Adrenal gland (tissue), 12 donors: ENCODE measurements around the gene DGKG. TPM values are rescaled to one million over a fixed set of nuclear protein-coding genes. Genes with fewer than 3 reads are reported as not detected.

Source experiments
- DNase-seq, 7 donors: peaks; one replicate each; pipeline ENCODE4 v3.0.0-alpha.2; 2019 to 2020
- H3K27ac ChIP-seq, 5 donors: fragments of 200-600 bp; sonication (generic) in 4 of 5; 1 replicate in 3 of 5; 2 replicates in 2 of 5; pipeline versions ENCODE4 v1.5.1 to v1.8.0; 2016 to 2020; ENCODE audit warnings: mild to moderate bottlenecking in 1 of 5
- H3K27me3 ChIP-seq: fragments of 200-600 bp; 2 replicates; pipeline ENCODE4 v1.8.0; 2021
- H3K36me3 ChIP-seq, 2 donors: fragments of 200-600 bp; replicated peaks in 1 of 2; 1 replicate in 1 of 2; 2 replicates in 1 of 2; pipeline versions ENCODE4 v1.5.1 to v1.8.0; 2018 to 2022
- H3K4me1 ChIP-seq, 2 donors: fragments of 200-600 bp; replicated peaks in 1 of 2; 1 replicate in 1 of 2; 2 replicates in 1 of 2; pipeline versions ENCODE4 v1.5.1 to v1.8.0; 2018 to 2021
- H3K4me3 ChIP-seq, 4 donors: fragments of 200-600 bp; sonication (generic) in 3 of 4; one replicate each; pipeline ENCODE4 v1.5.1; 2016 to 2018
- H3K9me3 ChIP-seq, 3 donors: fragments of 200-600 bp; sonication (generic) in 1 of 3; replicated peaks in 1 of 3; 1 replicate in 2 of 3; 2 replicates in 1 of 3; pipeline versions ENCODE4 v1.5.1 to v1.8.0; 2016 to 2021
- POLR2A ChIP-seq, 2 donors: fragments of 450-650 bp; IDR thresholded peaks; one replicate each; pipeline ENCODE4 v1.6.1; 2017; ENCODE audit warnings: antibody characterized with exemption in 2 of 2, mild to moderate bottlenecking in 2 of 2, moderate library complexity in 1 of 2
- WGBS, 4 donors: extraction: QIAGEN DNeasy Blood & Tissue Kit in 2 of 4; methylation state at CpG; one replicate each; pipeline versions ENCODE4 v1.1.5 to v1.1.7; 2013 to 2017; 5-methylcytosine and 5-hydroxymethylcytosine counted together
- intact Hi-C, 2 donors: fragments of 100-400 bp; cut with DNase I; formaldehyde crosslinking; loops; one replicate each; pipeline versions ENCODE4 v1.14.1 to v1.15.0; 2022 to 2023
- polyA plus RNA-seq, 3 donors: library from polyadenylated mRNA; stranded (reverse); fragments of 200-250 nt in 2 of 3; fragments of 350-450 nt in 1 of 3; fragmentation: Illumina TruSeq in 1 of 3; extraction: RNeasy Lipid Tissue Mini Kit (QIAGEN cat#74804) in 1 of 3; gene quantifications; one replicate each; pipeline ENCODE4 v1.2.3, GENCODE V29; 2013 to 2014
- total RNA-seq, 9 donors: library from RNA; depleted of rRNA in 4 of 9; stranded (reverse); fragments of >200 nt in 4 of 9; fragments of 120-200 nt in 1 of 9; fragmentation: NEBNext Ultra II Directional in 1 of 9; extraction: Animal tissue kit (Norgen Biotek cat#: 25700) in 1 of 9; gene quantifications; one replicate each; pipeline versions ENCODE4 v1.1.0 to v1.2.4, GENCODE V29; 2013 to 2023
- TF ChIP-seq, protein P1 (sequence below), 6 experiments: fragments of 450-650 bp in 4 of 6; fragments of 200-600 bp in 2 of 6; sonication (generic) in 1 of 6; IDR thresholded peaks; 1 replicate in 5 of 6; 2 replicates in 1 of 6; pipeline versions ENCODE4 v1.5.1 to v1.8.0; 2016 to 2021; ENCODE audit warnings: antibody characterized with exemption in 6 of 6, mild to moderate bottlenecking in 2 of 6, moderate library complexity in 1 of 6
- donor health status: healthy with polysubstance abuse.
- donor health status: Bipolar disorder and iron deficiency.
- donor health status: DM: yes; HTN: yes; CAD: no.
- donor health status: DM: no; HTN: no; CAD: no.
- donor health status: DM: no; HTN: no; CAD: no.
- donor health status: DM: yes; HTN: yes; CAD: no.

The DGKG gene
- total and polyA plus RNA-seq, 12 donors: 2.9 to 43.7 (median 28.3) TPM

DNA sequence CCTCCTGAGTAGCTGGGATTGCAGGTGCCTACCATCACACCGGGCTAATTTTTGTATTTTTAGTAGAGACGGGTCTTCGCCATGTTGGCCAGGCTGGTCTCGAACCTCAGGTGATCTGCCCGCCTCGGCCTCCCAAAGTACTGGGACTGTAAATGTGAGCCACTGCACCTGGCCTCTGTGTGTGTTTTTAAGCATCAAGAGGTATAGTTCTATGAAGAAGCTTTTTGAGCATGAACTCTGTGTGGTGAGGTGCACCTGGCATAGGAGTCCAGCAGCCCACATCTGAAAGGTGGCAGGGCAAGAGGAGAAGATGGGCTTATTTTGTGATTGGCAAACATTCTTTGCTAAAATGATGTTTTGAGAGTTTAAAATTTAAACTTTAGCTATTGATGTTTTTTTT, 118.0 kb downstream of the DGKG start:
- H3K36me3 ChIP-seq: no peaks in the 10 kb centered on the region
- H3K4me1 ChIP-seq: peaks cover 5 to 26% of the 10 kb centered on the region in 2 donors
- no peak overlapping the region for H3K4me3 ChIP-seq
- intact Hi-C loops: loop anchor here (5.0 kb wide), 1 partner anchor 262 kb away; no protein-coding TSS in a partner anchor
- no peaks in the 10 kb centered on the region for H3K27me3 ChIP-seq
- TF ChIP-seq, protein P1, sequence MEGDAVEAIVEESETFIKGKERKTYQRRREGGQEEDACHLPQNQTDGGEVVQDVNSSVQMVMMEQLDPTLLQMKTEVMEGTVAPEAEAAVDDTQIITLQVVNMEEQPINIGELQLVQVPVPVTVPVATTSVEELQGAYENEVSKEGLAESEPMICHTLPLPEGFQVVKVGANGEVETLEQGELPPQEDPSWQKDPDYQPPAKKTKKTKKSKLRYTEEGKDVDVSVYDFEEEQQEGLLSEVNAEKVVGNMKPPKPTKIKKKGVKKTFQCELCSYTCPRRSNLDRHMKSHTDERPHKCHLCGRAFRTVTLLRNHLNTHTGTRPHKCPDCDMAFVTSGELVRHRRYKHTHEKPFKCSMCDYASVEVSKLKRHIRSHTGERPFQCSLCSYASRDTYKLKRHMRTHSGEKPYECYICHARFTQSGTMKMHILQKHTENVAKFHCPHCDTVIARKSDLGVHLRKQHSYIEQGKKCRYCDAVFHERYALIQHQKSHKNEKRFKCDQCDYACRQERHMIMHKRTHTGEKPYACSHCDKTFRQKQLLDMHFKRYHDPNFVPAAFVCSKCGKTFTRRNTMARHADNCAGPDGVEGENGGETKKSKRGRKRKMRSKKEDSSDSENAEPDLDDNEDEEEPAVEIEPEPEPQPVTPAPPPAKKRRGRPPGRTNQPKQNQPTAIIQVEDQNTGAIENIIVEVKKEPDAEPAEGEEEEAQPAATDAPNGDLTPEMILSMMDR (IDR thresholded peaks at IDR 0.05): no peak
- H3K27ac ChIP-seq: no peak overlapping the region
- no peak for DNase-seq
- H3K9me3 ChIP-seq: no peaks in the 10 kb centered on the region
- WGBS, 4 donors: 92 to 97% (median 95%) methylated on average over 6 of the region's 6 CpGs

DNA sequence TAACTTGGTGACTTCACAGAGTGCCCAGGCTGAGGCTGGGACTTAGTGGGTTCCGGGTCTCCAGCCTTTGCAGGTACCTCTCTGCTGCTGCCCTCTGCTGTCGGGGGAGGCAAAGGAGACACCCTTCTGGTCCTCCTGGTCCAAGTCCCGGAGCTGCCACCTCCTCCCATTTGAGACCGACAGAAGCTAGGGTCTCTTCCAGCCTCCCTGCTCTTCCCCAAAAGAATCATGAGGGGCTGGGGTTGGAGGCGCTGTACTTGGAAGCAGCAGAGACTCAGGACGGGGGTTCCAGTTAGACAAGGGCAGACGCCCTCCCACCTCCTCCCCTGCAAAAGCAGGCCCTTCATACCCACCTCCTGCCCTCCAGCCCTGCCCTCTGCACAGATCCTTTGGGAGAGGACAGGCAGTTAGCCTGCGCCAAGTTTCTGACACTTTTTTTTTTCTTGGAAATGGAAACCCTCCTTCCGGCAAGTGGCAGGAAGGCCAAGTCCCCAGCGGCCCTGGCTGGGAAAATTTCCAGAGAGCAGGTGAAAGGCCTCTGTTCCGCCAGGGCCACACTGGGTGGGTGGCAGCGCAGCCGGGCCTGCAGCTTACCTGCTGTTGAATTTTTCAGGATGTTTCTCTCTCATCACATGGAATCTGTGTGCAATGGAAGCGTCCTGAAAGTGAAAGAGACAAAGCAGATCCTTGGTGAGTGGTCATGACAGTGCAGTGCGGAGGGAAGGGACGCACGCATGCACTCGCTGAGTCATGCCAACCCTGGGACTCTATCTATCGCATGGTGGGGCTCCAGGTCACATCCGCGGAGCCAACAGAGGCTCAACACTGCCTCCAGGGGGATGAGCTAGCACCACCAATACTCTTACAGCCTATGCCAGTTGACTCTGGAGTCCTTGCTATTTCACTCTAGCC, 119.9 kb downstream of the DGKG start:
- Histone ChIP-seq H3K36me3 (no peaks in the 10 kb centered on the region), H3K27ac (peak overlapping the region; percentile 74 to 93 (median 91)), H3K27me3 (no peaks in the 10 kb centered on the region), H3K9me3 (no peaks in the 10 kb centered on the region), H3K4me1 (peaks cover 5 to 26% of the 10 kb centered on the region in 2 donors), H3K4me3 (peak overlapping the region in 3 of 4 donors; percentile 22 to 48 (median 36))
- WGBS, 4 donors: 9 to 13% (median 12%) methylated on average over 17 to 21 of the region's 21 CpGs
- DNase-seq: peak; percentile 85 to 97 (median 96)
- intact Hi-C loops: loop anchor here (5.0 kb wide), 1 partner anchor 260 kb away; no protein-coding TSS in a partner anchor
- TF ChIP-seq, protein P1 (IDR thresholded peaks at IDR 0.05): peak; percentile 40 to 84 (median 77)
- peak; percentile 23 to 77 for TF ChIP-seq POLR2A (IDR thresholded peaks at IDR 0.05)

DNA sequence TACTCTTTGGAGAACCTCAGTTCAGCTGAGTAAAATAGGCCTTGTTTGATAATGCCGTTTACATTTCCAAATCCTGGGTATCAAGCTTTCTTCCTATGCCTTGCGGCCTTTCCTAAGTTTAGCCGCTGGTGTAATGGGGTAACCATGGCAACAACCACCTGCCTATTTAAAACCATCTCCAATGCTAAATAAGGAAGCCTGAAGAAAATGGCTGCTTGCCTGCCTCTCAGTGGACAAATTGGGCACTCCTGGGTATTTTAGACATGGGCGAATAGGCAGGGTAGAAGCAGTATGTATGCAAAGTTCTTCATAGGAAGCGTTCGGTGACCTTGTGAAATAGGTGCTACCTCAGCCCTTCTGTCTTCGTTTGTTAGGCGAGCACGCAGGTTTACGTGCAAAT, 122.7 kb downstream of the DGKG start:
- WGBS, 4 donors: 90 to 91% (median 90%) methylated on average over 10 of the region's 10 CpGs
- no peaks in the 10 kb centered on the region for H3K36me3 ChIP-seq

DNA sequence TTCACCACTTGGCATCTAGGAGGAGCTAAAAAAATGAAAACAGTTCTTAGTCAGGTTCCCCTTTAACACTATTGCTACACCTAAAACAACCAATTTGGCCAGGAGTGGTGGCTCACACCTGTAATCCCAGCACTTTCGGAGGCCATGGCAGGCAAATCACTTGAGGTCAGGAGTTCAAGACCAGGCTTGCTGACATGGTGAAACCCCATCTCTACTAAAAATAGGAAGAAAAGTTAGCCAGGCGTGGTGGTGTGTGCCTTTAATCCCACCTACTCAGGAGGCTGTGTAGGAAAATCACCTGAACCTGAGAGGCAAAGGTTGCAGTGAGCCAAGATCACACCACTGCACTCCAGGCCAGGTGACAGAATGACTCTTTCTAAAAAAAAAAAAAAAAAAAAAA, 124.1 kb downstream of the DGKG start:
- no peaks in the 10 kb centered on the region for H3K9me3 ChIP-seq
- intact Hi-C loops: no loop called here
- no peak for TF ChIP-seq POLR2A (IDR thresholded peaks at IDR 0.05)
- TF ChIP-seq, protein P1 (IDR thresholded peaks at IDR 0.05): no peak
- 89 to 94% (median 91%) methylated on average over 2 of the region's 2 CpGs for WGBS, 4 donors
- DNase-seq: no peak
- no peak overlapping the region for H3K4me3 ChIP-seq
- H3K36me3 ChIP-seq: no peaks in the 10 kb centered on the region
- peaks cover 5 to 29% of the 10 kb centered on the region in 2 donors for H3K4me1 ChIP-seq
- H3K27me3 ChIP-seq: no peaks in the 10 kb centered on the region
- H3K27ac ChIP-seq: no peak overlapping the region

More for the DNA sequence above, 122.7 kb downstream of the DGKG start:
- Histone ChIP-seq H3K4me3 (no peak overlapping the region), H3K27me3 (no peaks in the 10 kb centered on the region), H3K27ac (no peak overlapping the region), H3K4me1 (peaks cover 5 to 35% of the 10 kb centered on the region in 2 donors), H3K9me3 (no peaks in the 10 kb centered on the region)
- peak in 1 of 7 donors; percentile 66 for DNase-seq
- intact Hi-C loops: no loop called here
- TF ChIP-seq POLR2A (IDR thresholded peaks at IDR 0.05): no peak
- TF ChIP-seq, protein P1 (IDR thresholded peaks at IDR 0.05): peak in 2 of 6 experiments; percentile 9 to 27
